ENCODE results near the gene NIF3L1. TPM values are rescaled to one million over a fixed set of nuclear protein-coding genes. Genes with fewer than 3 reads are reported as not detected.

The NIF3L1 gene
- total RNA-seq, 4 donors from 2014 or later: 22.0 to 34.7 (median 29.9) TPM

DNA sequence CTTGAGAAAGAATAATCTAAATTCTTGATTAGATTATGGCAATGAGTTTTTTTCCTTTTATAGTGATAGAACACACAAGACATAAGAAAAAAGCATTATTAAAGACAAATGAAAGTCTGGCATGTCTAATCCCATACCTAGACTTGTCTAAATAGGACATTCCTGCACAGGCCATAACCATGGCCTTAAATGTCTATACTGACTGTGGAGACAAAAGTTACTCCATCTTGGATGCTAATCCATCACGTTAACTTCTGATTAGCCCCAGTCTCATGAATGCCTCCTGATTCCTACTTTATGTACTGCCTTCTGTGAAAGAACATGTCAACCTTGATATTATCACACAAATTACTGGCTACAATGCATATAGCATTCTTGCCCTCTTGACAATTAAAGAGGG is 50.7 kb downstream of the NIF3L1 start:
- TF ChIP-seq, protein P1, sequence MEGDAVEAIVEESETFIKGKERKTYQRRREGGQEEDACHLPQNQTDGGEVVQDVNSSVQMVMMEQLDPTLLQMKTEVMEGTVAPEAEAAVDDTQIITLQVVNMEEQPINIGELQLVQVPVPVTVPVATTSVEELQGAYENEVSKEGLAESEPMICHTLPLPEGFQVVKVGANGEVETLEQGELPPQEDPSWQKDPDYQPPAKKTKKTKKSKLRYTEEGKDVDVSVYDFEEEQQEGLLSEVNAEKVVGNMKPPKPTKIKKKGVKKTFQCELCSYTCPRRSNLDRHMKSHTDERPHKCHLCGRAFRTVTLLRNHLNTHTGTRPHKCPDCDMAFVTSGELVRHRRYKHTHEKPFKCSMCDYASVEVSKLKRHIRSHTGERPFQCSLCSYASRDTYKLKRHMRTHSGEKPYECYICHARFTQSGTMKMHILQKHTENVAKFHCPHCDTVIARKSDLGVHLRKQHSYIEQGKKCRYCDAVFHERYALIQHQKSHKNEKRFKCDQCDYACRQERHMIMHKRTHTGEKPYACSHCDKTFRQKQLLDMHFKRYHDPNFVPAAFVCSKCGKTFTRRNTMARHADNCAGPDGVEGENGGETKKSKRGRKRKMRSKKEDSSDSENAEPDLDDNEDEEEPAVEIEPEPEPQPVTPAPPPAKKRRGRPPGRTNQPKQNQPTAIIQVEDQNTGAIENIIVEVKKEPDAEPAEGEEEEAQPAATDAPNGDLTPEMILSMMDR (IDR thresholded peaks at IDR 0.05): no peak
- TF ChIP-seq EP300 (IDR thresholded peaks at IDR 0.05) (no peak), POLR2AphosphoS5 (IDR thresholded peaks at IDR 0.05) (no peak), POLR2A (IDR thresholded peaks at IDR 0.05) (no peak)
- 100% methylated on average over 1 of the region's 1 CpG for WGBS
- Histone ChIP-seq H3K9me3 (no peaks in the 10 kb centered on the region), H3K4me3 (no peak overlapping the region), H3K27ac (no peak overlapping the region), H3K27me3 (no peaks in the 10 kb centered on the region), H3K36me3 (peaks cover 79% of the 10 kb centered on the region), H3K4me1 (no peaks in the 10 kb centered on the region)
- no peak for DNase-seq (ENCODE audit: low spot score in 2 of 2)

DNA sequence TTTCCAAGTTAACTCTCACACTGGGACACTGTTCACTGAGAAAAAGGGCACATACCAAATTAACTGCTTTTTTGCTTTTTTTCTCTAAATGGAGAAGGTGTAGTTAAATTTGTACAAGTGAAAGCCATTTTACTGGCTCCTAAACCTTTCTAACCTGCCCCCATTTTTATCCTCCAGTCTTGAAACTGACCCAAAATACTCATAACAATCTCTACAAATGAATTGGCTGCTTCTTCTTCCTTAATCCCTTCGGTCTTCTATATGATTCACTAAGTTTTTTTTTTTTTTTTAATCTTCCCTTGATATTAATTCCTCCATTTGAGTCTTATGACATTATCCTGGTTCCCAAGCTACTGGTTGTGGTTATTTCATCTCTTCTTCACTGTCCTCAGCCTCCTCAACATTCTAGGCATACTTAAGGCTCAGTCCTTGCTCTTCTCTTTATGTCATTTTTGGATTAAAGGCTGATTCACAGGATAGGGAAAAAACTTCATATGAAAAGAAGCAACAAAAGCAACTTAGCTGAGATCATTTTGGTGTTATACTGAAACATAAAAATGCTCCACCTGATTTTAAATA is 54.4 kb downstream of the NIF3L1 start:
- no peak for TF ChIP-seq POLR2A (IDR thresholded peaks at IDR 0.05)
- Histone ChIP-seq H3K36me3 (peaks cover 71% of the 10 kb centered on the region), H3K9me3 (no peaks in the 10 kb centered on the region), H3K27me3 (no peaks in the 10 kb centered on the region), H3K4me1 (no peaks in the 10 kb centered on the region), H3K4me3 (no peak overlapping the region), H3K27ac (no peak overlapping the region)
- DNase-seq (ENCODE audit: low spot score in 2 of 2): no peak
- 87% methylated on average over 1 of the region's 1 CpG for WGBS

- 90% methylated on average over 12 of the region's 12 CpGs for WGBS
- Histone ChIP-seq H3K36me3 (peaks cover 79% of the 10 kb centered on the region), H3K4me1 (no peaks in the 10 kb centered on the region), H3K9me3 (no peaks in the 10 kb centered on the region), H3K4me3 (no peak overlapping the region), H3K27ac (no peak overlapping the region), H3K27me3 (no peaks in the 10 kb centered on the region)
- TF ChIP-seq EP300 (IDR thresholded peaks at IDR 0.05): no peak
- no peak for TF ChIP-seq POLR2A (IDR thresholded peaks at IDR 0.05)
- TF ChIP-seq, protein P1 (IDR thresholded peaks at IDR 0.05): no peak
- no peak for TF ChIP-seq POLR2AphosphoS5 (IDR thresholded peaks at IDR 0.05)
- DNase-seq (ENCODE audit: low spot score in 2 of 2): no peak
These were observed 55.6 kb downstream of the NIF3L1 start for GRCh38 chr2:200944467-200945394.

DNA sequence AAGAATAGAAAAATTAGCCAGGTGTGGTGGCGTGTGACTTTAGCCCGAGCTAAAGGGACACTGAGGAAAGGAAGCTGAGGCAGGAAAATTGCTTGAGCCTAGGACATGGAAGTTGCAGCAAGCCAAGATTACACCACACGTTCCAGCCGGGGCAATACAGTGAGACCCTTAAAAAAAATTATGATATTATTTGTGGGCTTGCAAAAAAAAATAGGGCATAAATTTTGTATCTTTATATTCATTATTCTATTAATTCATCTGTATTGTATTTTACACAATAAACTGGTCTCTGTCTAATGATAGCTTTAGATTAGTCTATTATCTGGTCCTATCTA is 56.2 kb downstream of the NIF3L1 start:
- Histone ChIP-seq H3K27me3 (no peaks in the 10 kb centered on the region), H3K27ac (no peak overlapping the region), H3K4me3 (no peak overlapping the region), H3K36me3 (peaks cover 79% of the 10 kb centered on the region), H3K4me1 (no peaks in the 10 kb centered on the region), H3K9me3 (no peaks in the 10 kb centered on the region)
- no peak for DNase-seq (ENCODE audit: low spot score in 2 of 2)
- no peak for TF ChIP-seq POLR2AphosphoS5 (IDR thresholded peaks at IDR 0.05)
- no peak for TF ChIP-seq EP300 (IDR thresholded peaks at IDR 0.05)
- no peak for TF ChIP-seq POLR2A (IDR thresholded peaks at IDR 0.05)
- TF ChIP-seq, protein P1 (IDR thresholded peaks at IDR 0.05): no peak
- WGBS: 87% methylated on average over 4 of the region's 4 CpGs

DNA sequence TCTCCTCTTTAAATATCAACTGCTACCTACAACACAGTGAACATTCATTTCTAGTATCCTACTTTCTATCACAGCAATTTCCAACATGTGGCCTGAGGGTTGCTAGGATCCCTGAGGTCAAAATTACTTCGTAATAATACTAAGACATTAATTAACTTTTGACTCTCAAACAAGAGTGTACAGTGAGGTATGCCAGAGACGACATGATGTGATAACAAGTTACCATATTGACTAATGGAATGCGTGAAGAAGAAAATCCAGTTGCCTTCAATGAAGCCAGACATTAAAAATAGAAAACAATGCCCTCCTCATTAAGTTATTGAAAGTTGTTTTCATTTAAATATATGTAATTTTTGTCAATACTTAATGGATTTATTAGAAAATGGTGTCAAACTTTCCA is 61.2 kb downstream of the NIF3L1 start:
- DNase-seq (ENCODE audit: low spot score in 2 of 2): no peak
- no peaks in the 10 kb centered on the region for H3K4me1 ChIP-seq
- H3K4me3 ChIP-seq: no peak overlapping the region
- peaks cover 76% of the 10 kb centered on the region for H3K36me3 ChIP-seq
- H3K27me3 ChIP-seq: no peaks in the 10 kb centered on the region
- TF ChIP-seq, protein P1 (IDR thresholded peaks at IDR 0.05): no peak
- TF ChIP-seq POLR2AphosphoS5 (IDR thresholded peaks at IDR 0.05) (no peak), EP300 (IDR thresholded peaks at IDR 0.05) (no peak), POLR2A (IDR thresholded peaks at IDR 0.05) (no peak)
- WGBS: 85% methylated on average over 3 of the region's 3 CpGs
- H3K27ac ChIP-seq: no peak overlapping the region
- no peaks in the 10 kb centered on the region for H3K9me3 ChIP-seq

Other genes starting within 250 kb of the NIF3L1 start
- gene BZW1, start 77.5 kb upstream of the NIF3L1 start, total RNA-seq: 100 to 1,000 TPM; 103 to 215 (median 137) TPM
- 100 to 1,000 TPM in 3 of 4 donors, 10 to 100 TPM in 1; 61.0 to 394 (median 130) TPM for gene CLK1, start 24.7 kb upstream of the NIF3L1 start, total RNA-seq
- gene PPIL3, start 294 bp upstream of the NIF3L1 start, total RNA-seq: 10 to 100 TPM; 17.4 to 75.8 (median 22.5) TPM
- gene ORC2, start 74.3 kb downstream of the NIF3L1 start, total RNA-seq: 10 to 100 TPM; 13.3 to 39.7 (median 17.3) TPM
- 10 to 100 TPM; 11.6 to 26.8 (median 12.7) TPM for gene HYCC2, start 182.3 kb downstream of the NIF3L1 start, total RNA-seq
- gene NDUFB3, start 182.6 kb downstream of the NIF3L1 start, total RNA-seq: 10 to 100 TPM; 35.2 to 42.7 (median 37.5) TPM
- gene CFLAR, start 226.8 kb downstream of the NIF3L1 start, total RNA-seq: 100 to 1,000 TPM; 116 to 250 (median 147) TPM

Data from suprapubic skin (tissue), 4 donors.